Measurements from ENCODE around the gene ABCD1.

ABCD1 gene

GRCh38 chrX:153775293-153776119, 50.9 kb downstream of the ABCD1 start:
- no peak for DNase-seq

- DNase-seq, result no peak
Observed at GRCh38 chrX:153776120-153776599, 51.5 kb downstream of the ABCD1 start.

GRCh38 chrX:153776611-153777045, 52.0 kb downstream of the ABCD1 start:
- peak; percentile 4 for DNase-seq

- DNase-seq, result no peak
Observed at GRCh38 chrX:153777261-153778090, 52.8 kb downstream of the ABCD1 start.

- no peak for DNase-seq
Observed at GRCh38 chrX:153778181-153778580, 53.5 kb downstream of the ABCD1 start.

DNA sequence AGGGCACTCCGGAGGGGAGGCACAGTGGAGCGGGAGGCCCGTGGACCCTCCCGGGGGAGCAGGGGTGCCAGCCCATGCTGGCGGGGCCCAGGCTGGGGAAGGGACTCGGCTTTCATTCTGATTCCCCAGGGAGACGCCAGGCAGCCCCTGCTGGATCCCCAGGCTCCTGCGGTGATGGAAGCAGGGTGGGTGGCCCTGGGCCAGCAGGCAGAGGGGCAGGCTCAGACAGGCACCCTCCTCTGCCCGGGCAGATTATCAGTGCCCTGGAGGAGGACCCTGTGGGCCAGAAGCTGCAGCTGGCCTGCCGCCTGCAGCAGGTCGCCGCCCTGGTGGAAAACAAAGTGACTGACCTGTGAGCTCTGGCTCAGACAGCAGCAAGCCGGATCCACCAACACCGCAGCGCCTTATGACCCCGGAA, 54.0 kb downstream of the ABCD1 start:
- no peak for DNase-seq

DNA sequence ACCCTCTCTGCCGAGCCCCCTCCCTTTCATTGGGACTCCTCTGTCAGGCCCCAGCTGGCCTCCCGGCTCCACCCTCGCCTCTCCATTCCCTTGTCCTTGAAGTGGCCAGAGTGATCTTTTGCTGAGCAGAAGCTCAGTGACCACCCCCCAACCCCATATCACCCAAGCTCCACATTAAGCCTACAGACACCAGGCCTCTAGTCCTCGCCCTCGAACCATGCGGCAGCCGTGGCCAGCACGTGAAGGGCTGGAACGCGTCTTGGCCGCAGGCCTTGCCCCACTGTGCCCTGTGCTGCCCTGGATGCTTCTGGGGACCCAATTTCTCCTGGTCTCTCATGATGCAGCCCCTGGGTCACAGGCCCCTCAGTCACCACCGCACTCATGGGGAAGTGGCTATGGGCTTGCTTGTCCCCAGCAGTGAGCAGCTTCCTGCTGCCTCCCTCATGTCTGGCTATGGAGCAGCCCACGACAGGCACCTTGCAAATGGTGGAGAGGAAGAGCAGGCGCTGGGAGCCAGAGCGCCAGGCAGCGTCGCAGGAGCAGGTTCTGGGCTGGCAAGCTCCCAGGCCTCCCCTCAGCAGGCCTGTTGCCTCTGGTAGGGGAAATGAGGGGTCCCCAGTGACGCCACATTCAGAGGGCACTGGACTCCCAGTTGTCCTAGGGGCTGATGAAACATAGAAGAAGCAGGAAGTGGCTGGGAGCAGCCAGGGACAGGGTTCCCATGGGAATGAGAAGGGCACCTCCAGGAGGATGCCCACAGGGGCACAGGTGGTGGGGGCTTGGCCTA, 55.4 kb downstream of the ABCD1 start:
- DNase-seq, result no peak

DNA sequence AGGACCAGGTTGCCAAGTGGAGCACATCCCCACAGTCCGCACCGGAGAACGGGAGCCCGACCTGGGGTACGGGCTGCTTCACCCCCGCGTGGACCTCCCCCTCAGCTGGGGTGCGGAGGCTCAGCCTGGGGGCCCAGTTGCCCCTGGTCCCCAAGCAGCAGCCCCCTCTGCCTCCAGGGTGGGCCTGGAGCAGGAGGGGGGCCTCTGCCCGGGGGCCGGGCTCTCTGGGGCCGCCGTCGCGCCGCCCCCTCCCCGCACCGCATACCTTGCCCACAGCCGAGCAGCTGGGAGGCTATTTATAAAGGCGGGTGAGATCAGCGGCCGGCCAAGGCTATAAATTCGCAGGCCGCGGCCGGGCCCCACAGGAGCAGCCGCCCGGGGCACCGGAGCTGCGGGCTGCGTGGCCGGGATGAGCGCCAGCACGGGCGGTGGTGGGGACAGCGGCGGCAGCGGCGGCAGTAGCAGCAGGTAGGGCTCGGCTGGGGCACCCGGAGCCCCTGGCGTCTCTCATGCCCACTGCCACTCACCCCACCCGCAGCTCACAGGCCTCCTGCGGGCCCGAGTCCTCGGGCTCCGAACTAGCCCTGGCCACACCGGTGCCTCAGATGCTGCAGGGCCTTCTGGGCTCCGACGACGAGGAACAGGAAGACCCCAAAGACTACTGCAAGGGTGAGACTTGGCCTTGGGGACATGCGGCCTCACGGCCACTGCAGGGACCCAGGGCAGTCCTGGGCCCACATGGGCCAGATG, 56.2 kb downstream of the ABCD1 start, which contains the start of gene SRPK3:
SRPK3 (plus strand) TSS at position 364 of the 750 bp plus-strand sequence; CDS start at position 410, 46 bp downstream.
- no peak for DNase-seq

DNA sequence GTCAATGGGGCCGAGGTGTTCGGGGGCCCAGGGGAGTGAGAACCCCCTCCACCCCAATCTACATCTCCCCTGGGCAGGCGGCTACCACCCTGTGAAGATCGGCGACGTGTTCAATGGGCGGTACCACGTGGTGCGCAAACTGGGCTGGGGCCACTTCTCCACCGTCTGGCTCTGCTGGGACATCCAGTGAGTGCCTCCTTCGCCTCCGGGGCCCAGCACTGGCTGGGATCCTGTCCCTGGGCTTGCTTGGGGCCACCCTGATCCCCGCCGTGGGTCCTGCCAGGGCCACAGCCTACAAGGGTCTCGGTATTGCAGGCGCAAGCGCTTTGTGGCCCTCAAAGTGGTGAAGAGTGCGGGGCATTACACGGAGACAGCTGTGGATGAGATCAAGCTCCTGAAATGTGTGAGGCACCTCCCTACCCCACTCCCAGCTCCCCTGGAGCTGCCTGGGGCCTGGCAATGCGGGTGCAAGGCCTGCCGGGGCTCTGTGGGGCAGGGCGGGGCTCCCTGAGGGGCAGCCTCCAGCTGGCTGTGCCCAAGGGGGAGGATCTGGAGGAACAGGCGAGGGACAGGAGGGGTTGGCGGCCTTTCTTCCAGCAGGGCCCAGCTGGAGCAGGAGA, 56.9 kb downstream of the ABCD1 start:
- no peak for DNase-seq

DNA sequence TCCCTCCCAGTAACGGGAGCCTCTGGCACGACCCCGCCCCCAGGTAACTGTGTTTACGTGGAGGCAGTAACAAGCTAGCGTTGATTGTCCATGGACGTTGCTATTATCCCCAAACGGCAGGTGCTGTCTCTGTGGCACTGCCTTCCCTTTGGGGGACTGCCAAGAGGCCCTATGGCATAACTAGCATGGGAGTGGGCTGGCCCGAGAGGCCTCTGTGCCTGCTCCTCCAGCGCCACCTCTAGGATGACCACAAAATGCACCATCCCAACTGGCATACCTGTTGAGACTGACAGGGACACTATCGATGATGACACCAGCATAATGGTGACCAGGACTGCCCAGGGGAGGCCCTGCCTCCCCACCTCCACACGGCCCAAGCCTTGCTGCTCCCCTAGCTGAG, 57.7 kb downstream of the ABCD1 start:
- no peak for DNase-seq

DNA sequence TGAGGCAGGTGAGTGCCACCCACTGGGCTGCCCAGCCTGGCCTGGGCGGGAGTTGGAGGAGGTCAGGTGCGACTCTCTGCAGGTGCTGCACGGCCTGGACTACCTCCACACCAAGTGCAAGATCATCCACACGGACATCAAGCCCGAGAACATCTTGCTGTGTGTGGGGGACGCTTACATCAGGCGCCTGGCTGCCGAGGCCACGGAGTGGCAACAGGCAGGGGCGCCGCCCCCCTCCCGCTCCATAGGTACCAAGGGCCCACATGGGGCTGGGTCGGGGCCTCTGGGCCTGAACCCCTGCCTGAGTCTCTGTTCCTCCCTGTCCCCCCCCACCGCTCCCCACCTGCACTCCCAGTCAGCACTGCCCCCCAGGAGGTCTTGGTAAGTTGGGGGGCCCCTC, 58.2 kb downstream of the ABCD1 start:
- DNase-seq, result no peak

GRCh38 chrX:153783378-153784013, 58.8 kb downstream of the ABCD1 start:
- no peak for DNase-seq

DNA sequence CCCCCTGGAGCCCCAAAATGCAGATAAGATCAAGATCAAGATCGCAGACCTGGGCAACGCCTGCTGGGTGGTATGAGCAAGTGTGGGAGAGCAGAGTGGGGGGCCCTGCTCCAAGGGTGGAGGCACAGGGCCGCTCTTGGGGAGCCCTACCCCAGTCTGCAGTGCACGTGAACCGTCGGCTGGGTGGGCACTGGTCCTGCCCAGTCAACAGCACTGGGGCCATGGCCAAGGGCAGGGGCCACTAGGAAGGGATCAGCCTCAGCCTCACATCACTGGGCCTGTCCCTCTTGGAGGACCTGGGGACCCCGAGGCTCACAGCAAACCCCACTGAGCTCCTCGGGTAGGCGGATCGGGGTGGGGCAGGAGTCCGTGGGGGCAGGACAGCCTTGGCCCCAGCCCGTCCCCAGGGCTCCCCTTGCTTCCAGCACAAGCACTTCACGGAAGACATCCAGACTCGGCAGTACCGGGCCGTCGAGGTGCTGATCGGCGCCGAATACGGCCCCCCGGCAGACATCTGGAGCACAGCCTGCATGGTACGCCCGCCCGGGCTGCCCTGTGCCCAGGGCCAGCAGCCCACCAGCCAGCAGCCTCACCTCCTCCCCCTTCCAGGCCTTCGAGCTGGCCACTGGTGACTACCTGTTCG, 59.8 kb downstream of the ABCD1 start:
- no peak for DNase-seq

DNA sequence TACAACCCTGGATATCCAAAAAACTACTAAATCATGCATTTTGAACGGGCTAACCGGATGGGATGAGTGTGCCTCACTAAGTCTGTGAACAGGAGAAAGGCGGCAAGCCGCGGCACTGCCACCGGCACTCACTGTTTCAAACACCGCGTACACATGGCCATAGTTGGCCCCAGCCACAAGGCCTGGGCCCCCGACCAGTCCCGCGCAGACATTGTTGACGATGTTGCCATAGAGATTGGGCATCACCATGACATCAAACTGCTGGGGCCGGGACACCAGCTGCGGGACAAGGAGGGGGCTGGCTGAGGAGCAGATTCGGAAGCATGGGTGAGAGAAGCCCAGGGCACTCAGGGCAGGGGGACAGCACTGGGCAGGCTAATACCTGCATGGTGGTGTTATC, 62.0 kb downstream of the ABCD1 start:
- DNase-seq, result no peak

- DNase-seq, result no peak
Observed at GRCh38 chrX:153789654-153790053, 65.0 kb downstream of the ABCD1 start.

DNA sequence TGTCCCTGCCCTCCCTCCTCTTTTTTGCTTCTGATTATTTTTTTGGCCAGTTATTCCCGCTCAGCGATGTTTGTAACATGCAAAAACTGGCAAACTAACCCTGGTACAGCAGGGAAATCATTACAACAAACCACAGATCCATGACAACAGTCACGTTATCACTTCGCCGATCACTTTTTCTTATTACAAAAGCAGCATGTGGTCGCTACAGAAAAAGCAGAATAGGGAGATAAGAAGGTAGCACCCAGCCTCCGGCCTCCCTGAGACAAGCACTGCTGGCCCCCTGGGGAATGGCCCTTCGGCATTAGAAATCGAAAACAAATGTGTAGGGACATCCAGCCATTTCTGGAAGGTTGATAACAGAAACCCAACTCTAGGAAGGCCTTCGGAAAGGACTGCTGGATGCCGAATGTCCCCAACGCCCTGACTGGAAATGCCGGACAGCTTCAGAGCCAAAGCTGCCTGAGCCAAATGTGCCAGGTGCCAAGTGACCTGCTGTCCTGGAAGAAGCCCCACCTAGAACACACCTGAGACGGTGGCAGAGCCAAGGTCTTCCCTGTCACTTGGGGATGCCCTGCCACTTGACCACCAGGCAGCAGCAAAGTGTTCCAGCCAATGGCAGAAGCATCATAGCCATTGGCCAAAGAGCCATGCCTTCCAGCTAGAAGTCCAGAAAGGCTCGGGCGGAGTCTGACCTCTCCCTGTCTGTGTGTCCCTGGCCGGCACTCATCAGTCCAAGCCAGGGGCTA, 66.6 kb downstream of the ABCD1 start:
- no peak for DNase-seq

- DNase-seq, result no peak
Observed at GRCh38 chrX:153792368-153792767, 67.7 kb downstream of the ABCD1 start.

GRCh38 chrX:153793291-153793690, 68.6 kb downstream of the ABCD1 start:
- DNase-seq, result no peak

All from NCI-H1048 (cell line).